ENCODE measurements around the gene ZFAND6.
"Not testable (repeated sequence)": the region's sequence is repeated elsewhere in the genome, so short reads cannot be mapped to it uniquely, and the experiment has no call there.

ZFAND6 gene

DNA sequence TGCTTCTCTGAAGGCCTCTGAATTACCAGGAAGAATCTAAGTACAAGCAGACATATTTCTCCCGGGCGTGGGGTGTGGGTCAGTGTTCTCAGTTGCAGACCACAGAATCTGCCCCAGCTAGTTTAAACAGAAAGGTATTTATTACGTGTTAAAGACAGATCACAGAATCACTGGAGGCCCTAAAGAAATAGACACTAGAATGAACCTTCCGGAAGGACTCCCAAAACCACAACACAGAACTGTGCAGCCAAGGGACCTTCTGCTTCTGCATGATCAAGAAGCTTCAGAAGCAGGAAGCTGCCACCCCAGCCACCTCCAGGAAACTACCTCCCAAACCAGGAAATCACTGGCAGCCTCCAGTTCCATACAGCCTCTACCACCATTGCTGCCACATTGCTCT lies 32.7 kb upstream of the ZFAND6 start:
- no peaks in the 10 kb centered on the region for H3K9me3 ChIP-seq
- DNase-seq (ENCODE audit: low spot score in 2 of 2): peak in 1 of 2 experiments; percentile 5
- no peak overlapping the region for H3K4me3 ChIP-seq
- H3K36me3 ChIP-seq (replicated peaks): no peaks in the 10 kb centered on the region
- in situ Hi-C loops (cut with MboI; ENCODE audit: low sequenced_read_pairs): no loop called here
- no peaks in the 10 kb centered on the region for H3K4me1 ChIP-seq
- no peaks in the 10 kb centered on the region; the same call in 1 of the 2 replicates for H3K27me3 ChIP-seq (ENCODE audit: low read depth)

GRCh38 chr15:80028937-80029336 lies 30.5 kb upstream of the ZFAND6 start:
- Histone ChIP-seq H3K27me3 (ENCODE audit: low read depth) (no peaks in the 10 kb centered on the region; the same call in 1 of the 2 replicates), H3K4me3 (no peak overlapping the region), H3K9me3 (no peaks in the 10 kb centered on the region), H3K4me1 (no peaks in the 10 kb centered on the region), H3K36me3 (replicated peaks) (no peaks in the 10 kb centered on the region)
- in situ Hi-C loops (cut with MboI; ENCODE audit: low sequenced_read_pairs): no loop called here
- no peak for DNase-seq (ENCODE audit: low spot score in 2 of 2)

- H3K9me3 ChIP-seq: no peaks in the 10 kb centered on the region
- H3K4me1 ChIP-seq: no peaks in the 10 kb centered on the region
- H3K36me3 ChIP-seq (replicated peaks): no peaks in the 10 kb centered on the region
- H3K4me3 ChIP-seq: no peak overlapping the region
- in situ Hi-C loops (cut with MboI; ENCODE audit: low sequenced_read_pairs): no loop called here
- no peak for DNase-seq (ENCODE audit: low spot score in 2 of 2)
- no peaks in the 10 kb centered on the region; the same call in 1 of the 2 replicates for H3K27me3 ChIP-seq (ENCODE audit: low read depth)
Measured at GRCh38 chr15:80031841-80032240, 27.6 kb upstream of the ZFAND6 start.

- in situ Hi-C loops (cut with MboI; ENCODE audit: low sequenced_read_pairs): no loop called here
- H3K36me3 ChIP-seq (replicated peaks): no peaks in the 10 kb centered on the region
- H3K9me3 ChIP-seq: no peaks in the 10 kb centered on the region
- no peak for DNase-seq (ENCODE audit: low spot score in 2 of 2)
- no peaks in the 10 kb centered on the region for H3K4me1 ChIP-seq
- H3K27me3 ChIP-seq (ENCODE audit: low read depth): no peaks in the 10 kb centered on the region; the same call in 1 of the 2 replicates
- H3K4me3 ChIP-seq: no peak overlapping the region
Measured at GRCh38 chr15:80034629-80035028, 24.8 kb upstream of the ZFAND6 start.

DNA sequence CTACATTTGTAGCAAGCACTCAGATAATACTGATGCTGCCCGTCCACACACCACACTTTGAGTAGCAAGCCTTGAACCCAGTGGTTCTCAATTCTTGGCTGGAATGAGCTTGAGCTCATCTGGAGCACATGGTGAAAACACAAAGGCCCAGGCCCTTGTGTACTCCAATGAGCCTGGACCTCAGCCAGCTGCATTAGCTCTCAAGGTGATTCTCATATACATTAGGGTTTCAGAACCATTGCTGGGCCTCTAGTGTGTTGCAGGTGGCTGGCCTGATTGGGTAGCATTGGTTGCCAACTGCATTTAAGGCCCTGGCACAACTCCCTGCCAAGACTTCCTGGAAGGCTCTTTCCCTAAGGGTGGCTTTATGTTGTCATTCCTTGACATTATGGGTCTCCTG lies 23.4 kb upstream of the ZFAND6 start:
- H3K27me3 ChIP-seq (ENCODE audit: low read depth): no peaks in the 10 kb centered on the region
- no peaks in the 10 kb centered on the region for H3K4me1 ChIP-seq
- DNase-seq (ENCODE audit: low spot score in 2 of 2): no peak
- H3K4me3 ChIP-seq: no peak overlapping the region
- in situ Hi-C loops (cut with MboI; ENCODE audit: low sequenced_read_pairs): no loop called here
- no peaks in the 10 kb centered on the region for H3K9me3 ChIP-seq
- no peaks in the 10 kb centered on the region for H3K36me3 ChIP-seq (replicated peaks)

DNA sequence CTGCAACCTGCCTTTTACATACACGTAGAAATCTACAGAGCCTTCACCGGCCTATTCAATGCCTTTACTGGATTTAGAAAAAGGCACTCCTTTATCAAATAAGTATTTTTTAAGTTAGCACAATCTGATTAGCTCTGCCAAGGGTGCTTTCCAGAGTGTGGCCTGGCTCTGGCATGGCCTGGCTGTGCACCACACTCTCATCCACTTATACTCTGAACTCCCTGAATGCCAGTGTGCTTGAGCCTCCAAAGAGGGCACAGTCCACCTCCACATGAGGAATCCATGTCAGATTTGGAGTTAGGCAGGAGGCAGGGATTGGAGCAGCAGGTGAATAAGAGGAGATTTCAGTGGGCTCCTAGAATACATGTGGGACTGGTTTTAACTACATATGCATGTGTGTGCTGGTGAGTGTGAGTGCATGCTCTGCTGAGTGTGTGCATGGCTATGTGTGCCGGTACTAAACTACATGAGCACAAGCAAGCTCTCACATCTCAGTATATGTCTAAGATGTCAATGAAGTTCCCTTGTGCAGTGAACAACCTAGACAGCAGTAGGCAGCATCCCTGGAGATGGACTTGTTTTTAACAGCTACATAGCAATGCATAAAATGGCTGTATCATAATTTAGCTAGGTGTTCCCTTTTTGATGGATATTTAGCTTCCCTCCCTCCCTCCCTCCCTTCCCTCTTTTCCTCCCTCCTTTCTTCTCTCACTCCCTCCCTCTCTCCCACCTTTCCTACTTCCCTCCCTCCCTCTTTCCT lies 17.8 kb upstream of the ZFAND6 start:
- in situ Hi-C loops (cut with MboI; ENCODE audit: low sequenced_read_pairs): no loop called here
- Histone ChIP-seq H3K27me3 (ENCODE audit: low read depth) (no peaks in the 10 kb centered on the region), H3K9me3 (no peaks in the 10 kb centered on the region), H3K4me3 (no peak overlapping the region), H3K4me1 (no peaks in the 10 kb centered on the region), H3K36me3 (replicated peaks) (no peaks in the 10 kb centered on the region)
- no peak for DNase-seq (ENCODE audit: low spot score in 2 of 2)

DNA sequence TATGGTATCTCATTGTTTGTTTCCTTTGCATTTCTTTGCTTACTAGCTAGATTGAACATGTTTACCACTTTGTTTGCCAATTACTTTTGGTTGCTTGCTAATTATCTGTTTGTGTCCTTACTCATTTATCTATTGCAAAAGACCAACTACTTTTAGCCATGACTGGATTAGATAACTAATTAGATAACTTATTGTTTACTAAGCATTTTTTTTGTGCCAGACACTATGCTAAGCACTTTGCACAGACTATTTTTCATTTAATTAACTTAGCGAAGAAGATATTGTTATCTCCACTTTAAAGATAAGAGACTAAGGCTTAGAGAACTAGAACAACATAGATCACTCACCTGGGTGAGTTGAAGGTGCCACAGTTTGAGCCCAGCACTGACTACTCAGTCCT lies 16.9 kb upstream of the ZFAND6 start:
- H3K4me1 ChIP-seq: no peaks in the 10 kb centered on the region
- no peaks in the 10 kb centered on the region for H3K36me3 ChIP-seq (replicated peaks)

GRCh38 chr15:80045219-80045618 lies 14.3 kb upstream of the ZFAND6 start:
- H3K9me3 ChIP-seq; H3K36me3 ChIP-seq (replicated peaks); in situ Hi-C loops (cut with MboI; ENCODE audit: low sequenced_read_pairs); H3K4me1 ChIP-seq; H3K4me3 ChIP-seq; H3K27me3 ChIP-seq (ENCODE audit: low read depth): not testable (repeated sequence)
- DNase-seq (ENCODE audit: low spot score in 2 of 2): peak in 1 of 2 experiments; percentile 5

More for the DNA sequence above, 16.9 kb upstream of the ZFAND6 start:
- no peaks in the 10 kb centered on the region for H3K27me3 ChIP-seq (ENCODE audit: low read depth)
- no peak for DNase-seq (ENCODE audit: low spot score in 2 of 2)
- H3K4me3 ChIP-seq: no peak overlapping the region
- in situ Hi-C loops (cut with MboI; ENCODE audit: low sequenced_read_pairs): no loop called here
- H3K9me3 ChIP-seq: no peaks in the 10 kb centered on the region

- DNase-seq (ENCODE audit: low spot score in 2 of 2): no peak
- Histone ChIP-seq H3K9me3 (no peaks in the 10 kb centered on the region), H3K27me3 (ENCODE audit: low read depth) (no peaks in the 10 kb centered on the region; the same call in 1 of the 2 replicates), H3K4me3 (no peak overlapping the region), H3K36me3 (replicated peaks) (no peaks in the 10 kb centered on the region), H3K4me1 (no peaks in the 10 kb centered on the region)
- in situ Hi-C loops (cut with MboI; ENCODE audit: low sequenced_read_pairs): no loop called here
Measured at GRCh38 chr15:80049046-80049445, 10.4 kb upstream of the ZFAND6 start.

- Histone ChIP-seq H3K9me3 (no peaks in the 10 kb centered on the region), H3K27me3 (ENCODE audit: low read depth) (no peaks in the 10 kb centered on the region; the same call in 1 of the 2 replicates), H3K4me3 (no peak overlapping the region), H3K4me1 (peaks cover 1% of the 10 kb centered on the region; the same call in 1 of the 2 replicates), H3K36me3 (replicated peaks) (no peaks in the 10 kb centered on the region)
- no peak for DNase-seq (ENCODE audit: low spot score in 2 of 2)
- in situ Hi-C loops (cut with MboI; ENCODE audit: low sequenced_read_pairs): no loop called here
Measured at GRCh38 chr15:80052597-80053304, 6.7 kb upstream of the ZFAND6 start.

DNA sequence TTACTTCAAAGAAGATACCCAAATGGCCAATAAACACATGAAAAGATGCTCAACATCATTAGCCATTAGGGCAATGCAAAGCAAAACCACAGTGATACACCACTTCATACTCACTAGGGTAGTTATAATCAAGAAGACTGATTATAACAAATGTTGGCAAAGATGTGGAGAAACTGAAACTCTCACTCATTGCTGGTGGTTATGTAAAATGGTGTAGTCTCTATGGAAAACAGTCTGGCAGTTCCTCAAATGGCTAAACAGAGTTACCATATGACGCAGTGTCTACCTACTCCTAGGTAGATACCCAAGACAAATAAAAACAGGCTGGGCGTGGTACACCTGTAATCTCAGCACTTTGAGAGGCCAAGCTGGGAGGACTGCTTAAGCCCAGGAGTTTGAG lies 3.5 kb upstream of the ZFAND6 start:
- Histone ChIP-seq H3K36me3 (replicated peaks) (no peaks in the 10 kb centered on the region), H3K4me1 (peaks cover 15% of the 10 kb centered on the region), H3K27me3 (ENCODE audit: low read depth) (no peaks in the 10 kb centered on the region), H3K4me3 (no peak overlapping the region), H3K9me3 (no peaks in the 10 kb centered on the region)
- no peak for DNase-seq (ENCODE audit: low spot score in 2 of 2)
- in situ Hi-C loops (cut with MboI; ENCODE audit: low sequenced_read_pairs): no loop called here

GRCh38 chr15:80058044-80058443 lies 1.4 kb upstream of the ZFAND6 start:
- H3K9me3 ChIP-seq: no peaks in the 10 kb centered on the region
- H3K4me3 ChIP-seq: no peak overlapping the region
- no peaks in the 10 kb centered on the region for H3K36me3 ChIP-seq (replicated peaks)
- DNase-seq (ENCODE audit: low spot score in 2 of 2): peak in 1 of 2 experiments; percentile 54
- in situ Hi-C loops (cut with MboI; ENCODE audit: low sequenced_read_pairs): no loop called here
- peaks cover 26% of the 10 kb centered on the region for H3K4me1 ChIP-seq
- H3K27me3 ChIP-seq (ENCODE audit: low read depth): no peaks in the 10 kb centered on the region

DNA sequence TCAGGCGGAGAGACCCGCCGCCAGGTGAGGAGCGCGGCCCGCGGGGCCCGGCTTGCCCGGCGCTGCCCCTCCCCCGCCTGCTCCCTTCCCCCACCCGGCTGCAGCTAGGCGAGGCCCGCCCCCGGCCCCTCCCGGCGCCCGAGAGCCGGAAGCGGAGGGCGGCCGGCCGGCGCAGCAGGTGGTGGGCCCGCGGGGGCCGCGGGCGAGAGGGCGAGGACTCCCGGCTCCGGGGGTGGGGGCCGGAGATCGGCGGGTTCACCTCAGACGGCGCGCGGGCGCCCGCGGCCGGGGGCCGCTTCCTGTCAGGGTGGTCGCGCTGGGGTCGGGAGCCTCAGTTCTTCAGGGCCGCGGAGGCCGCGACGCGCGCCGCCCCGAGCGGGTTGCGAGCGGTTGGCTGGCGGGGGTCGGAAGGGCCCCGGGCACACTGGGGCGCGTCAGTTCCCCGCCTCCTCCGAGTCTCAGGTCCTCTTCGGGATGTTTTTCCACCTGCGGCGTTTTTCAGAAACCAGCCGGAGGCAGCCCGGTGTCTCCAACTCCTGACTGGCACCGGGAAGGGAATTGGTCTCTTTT lies 395 bp downstream of the ZFAND6 start:
- Histone ChIP-seq H3K36me3 (replicated peaks) (no peaks in the 10 kb centered on the region), H3K4me3 (peak overlapping the region; percentile 58), H3K4me1 (peaks cover 29% of the 10 kb centered on the region), H3K27me3 (ENCODE audit: low read depth) (no peaks in the 10 kb centered on the region), H3K9me3 (no peaks in the 10 kb centered on the region)
- peak in 1 of 2 experiments; percentile 80 for DNase-seq (ENCODE audit: low spot score in 2 of 2)
- in situ Hi-C loops (cut with MboI; ENCODE audit: low sequenced_read_pairs): no loop called here
